Measurements from ENCODE around the gene SAMM50.

The SAMM50 gene

DNA sequence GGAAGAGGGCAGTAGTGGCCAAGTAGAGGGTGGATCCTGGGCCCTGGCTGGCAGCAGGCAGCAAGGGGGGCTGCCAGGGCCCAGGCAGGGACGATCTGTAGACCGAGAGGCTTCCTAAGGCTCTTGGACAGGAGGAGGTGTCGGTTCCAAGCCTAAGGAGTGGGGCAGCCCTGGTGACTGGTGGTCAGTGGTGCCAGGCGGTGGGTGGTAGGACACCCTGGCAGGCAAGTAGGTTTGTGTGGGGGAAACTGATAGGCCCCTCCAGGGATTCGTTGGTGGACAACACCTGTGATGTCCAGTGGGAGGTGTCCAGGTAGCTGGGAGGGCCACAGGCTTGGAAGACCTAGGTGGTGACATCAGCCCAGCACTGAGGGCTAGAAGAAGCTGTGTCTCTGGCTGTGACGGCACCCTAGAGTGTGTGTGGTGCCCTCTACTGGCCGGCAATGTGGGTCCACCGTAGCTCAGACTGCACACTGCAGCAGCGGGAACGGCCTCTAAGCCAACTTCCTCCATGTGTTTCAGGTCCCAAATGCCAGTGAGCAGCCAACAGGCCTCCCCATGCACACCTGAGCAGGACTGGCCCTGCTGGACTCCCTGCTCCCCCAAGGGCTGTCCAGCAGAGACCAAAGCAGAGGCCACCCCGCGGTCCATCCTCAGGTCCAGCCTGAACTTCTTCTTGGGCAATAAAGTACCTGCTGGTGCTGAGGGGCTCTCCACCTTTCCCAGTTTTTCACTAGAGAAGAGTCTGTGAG lies 9.4 kb upstream of the SAMM50 start:
- in situ Hi-C loops (cut with HindIII; ENCODE audit: low sequenced_read_pairs), result no loop called here

- in situ Hi-C loops (cut with HindIII; ENCODE audit: low sequenced_read_pairs), result no loop called here
Measured at GRCh38 chr22:43946384-43946667, 8.9 kb upstream of the SAMM50 start.

GRCh38 chr22:43948836-43949406 lies 6.3 kb upstream of the SAMM50 start:
- in situ Hi-C loops (cut with HindIII; ENCODE audit: low sequenced_read_pairs), result no loop called here

DNA sequence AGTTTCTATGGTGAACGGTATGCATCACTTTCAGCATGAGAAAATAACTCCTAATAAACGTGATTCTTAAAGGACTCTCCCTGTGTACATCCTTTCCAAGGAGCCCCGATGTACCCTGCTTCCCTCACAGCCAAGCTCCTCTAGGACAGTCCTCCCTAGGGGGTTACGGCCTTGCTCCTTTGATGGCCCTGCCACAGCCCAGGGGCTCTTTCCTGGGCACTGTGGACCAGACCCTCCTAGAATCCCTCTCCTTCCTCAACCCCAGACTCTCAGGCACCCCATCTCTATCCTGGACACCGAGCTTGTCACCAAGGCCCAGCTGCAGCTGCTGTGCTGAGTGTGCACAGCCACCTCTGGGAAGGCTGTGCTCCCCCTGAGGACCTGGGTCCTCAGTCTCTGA lies 3.9 kb upstream of the SAMM50 start:
- in situ Hi-C loops (cut with HindIII; ENCODE audit: low sequenced_read_pairs), result no loop called here

- in situ Hi-C loops (cut with HindIII; ENCODE audit: low sequenced_read_pairs), result no loop called here
Measured at GRCh38 chr22:43951966-43952365, 3.3 kb upstream of the SAMM50 start.

DNA sequence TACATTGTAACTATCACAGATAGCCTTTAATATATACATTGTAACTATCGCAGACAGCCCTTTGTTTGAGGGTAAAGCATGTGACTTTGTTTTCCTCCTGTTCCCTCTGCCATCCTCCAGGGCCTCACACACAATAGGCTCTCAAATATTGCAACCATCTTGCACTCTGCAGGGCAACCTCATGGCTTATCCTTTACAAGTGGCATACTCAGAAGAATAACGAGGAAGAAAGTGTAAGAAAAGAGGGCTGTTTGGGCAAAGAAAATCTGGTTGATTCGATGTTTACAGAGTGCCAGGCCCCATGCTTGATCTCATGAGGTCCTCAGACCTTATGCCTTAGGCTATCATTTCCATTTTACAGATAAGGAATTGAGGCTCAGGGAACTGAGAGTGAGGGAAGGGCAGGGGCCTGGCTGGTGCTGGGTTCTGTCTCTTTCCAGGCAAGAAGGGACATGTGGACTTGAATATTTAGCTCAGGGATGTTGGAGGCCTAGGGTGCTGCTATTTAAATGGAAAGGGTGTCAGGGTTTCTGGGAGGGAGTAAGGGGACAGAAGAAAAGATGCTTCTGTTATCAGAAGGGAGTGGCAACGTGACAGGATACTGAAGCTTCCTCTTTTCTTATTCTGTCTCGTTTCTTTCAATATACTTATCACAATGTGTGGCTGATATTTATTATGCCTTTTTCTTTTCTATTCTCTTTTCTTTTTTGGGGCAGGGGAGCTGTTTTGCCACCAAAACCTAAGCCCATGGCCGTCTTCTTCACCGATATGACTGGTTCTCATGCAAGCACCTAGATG lies 1.1 kb upstream of the SAMM50 start:
- in situ Hi-C loops (cut with HindIII; ENCODE audit: low sequenced_read_pairs), result no loop called here

GRCh38 chr22:43955883-43956782 lies 891 bp downstream of the SAMM50 start:
- in situ Hi-C loops (cut with HindIII; ENCODE audit: low sequenced_read_pairs), result no loop called here

DNA sequence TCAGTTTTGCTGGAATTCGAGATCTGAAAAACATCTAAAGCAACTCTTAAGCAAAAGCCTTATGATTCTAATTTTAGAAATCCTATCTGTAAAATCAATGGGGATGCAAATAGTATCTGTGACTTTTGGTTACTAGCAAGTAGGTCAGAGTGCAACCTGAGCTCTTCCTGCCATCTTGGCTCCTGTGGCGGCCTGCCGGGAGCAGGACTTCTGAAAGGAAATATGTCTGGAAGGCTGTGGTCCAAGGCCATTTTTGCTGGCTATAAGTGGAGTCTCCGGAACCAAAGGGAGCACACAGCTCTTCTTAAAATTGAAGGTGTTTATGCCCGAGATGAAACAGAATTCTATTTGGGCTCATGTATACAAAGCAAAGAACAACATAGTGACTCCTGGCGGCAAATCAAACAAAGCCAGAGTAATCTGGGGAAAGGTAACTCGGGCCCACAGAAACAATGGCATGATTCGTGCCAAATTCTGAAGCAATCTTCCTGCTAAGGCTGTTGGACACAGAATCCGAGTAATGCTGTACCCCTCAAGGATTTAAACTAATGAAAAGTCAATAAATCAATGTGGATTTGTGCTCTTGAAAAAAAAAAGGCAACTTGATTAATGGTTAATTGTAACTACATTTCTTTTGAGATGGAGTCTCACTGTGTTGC lies 1.7 kb downstream of the SAMM50 start:
- in situ Hi-C loops (cut with HindIII; ENCODE audit: low sequenced_read_pairs), result no loop called here

- in situ Hi-C loops (cut with HindIII; ENCODE audit: low sequenced_read_pairs), result no loop called here
Measured at GRCh38 chr22:43957871-43958270, 2.6 kb downstream of the SAMM50 start.

DNA sequence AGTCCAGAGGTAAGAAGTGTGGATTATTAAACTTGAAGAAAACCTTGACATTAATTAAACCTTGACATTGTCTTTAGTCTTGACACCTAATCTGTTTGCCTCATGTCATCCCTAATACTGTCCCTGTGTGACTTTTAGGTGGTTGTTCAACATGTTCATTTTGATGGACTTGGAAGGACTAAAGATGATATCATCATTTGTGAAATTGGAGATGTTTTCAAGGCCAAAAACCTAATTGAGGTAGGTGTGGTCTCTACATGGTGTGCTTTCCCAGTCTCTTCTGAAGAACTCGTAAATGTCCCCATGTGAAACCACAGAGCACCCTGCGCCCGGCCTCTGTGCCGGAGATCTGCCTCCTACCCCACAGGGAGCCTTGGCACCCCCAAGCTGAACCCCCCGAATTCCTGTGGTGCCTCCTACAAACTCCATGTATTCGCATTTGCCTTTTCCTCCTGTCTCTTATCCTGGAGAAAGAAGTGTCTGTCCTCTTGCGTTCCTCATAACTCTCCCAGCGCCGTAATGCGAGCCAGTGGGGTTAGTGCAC lies 9.1 kb downstream of the SAMM50 start:
- in situ Hi-C loops (cut with HindIII; ENCODE audit: low sequenced_read_pairs), result no loop called here

GRCh38 chr22:43967069-43967468 lies 11.8 kb downstream of the SAMM50 start:
- in situ Hi-C loops (cut with HindIII; ENCODE audit: low sequenced_read_pairs), result no loop called here

DNA sequence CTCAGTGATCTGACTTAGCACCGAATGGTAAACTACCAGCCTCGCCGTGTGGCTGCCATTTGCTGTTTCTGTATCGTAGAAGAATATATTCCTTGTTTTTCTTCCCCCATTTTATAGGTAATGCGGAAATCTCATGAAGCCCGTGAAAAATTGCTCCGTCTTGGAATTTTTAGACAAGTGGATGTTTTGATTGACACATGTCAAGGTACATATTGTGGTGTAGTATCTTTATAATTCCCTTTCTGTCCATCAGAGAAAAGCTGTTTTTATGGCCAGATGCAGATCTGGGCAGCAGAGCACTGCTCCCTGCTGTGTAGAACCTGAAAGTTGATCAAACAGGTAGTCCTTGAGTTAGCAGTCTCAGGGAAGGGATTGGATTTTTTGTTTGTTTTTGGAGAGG lies 13.4 kb downstream of the SAMM50 start:
- in situ Hi-C loops (cut with HindIII; ENCODE audit: low sequenced_read_pairs), result no loop called here

- in situ Hi-C loops (cut with HindIII; ENCODE audit: low sequenced_read_pairs), result no loop called here
Measured at GRCh38 chr22:43969021-43969878, 14.0 kb downstream of the SAMM50 start.

- in situ Hi-C loops (cut with HindIII; ENCODE audit: low sequenced_read_pairs), result loop anchor here (5.0 kb wide), 1 partner anchor 83 kb away; no protein-coding TSS in a partner anchor
Measured at GRCh38 chr22:43969989-43970755, 14.9 kb downstream of the SAMM50 start.

DNA sequence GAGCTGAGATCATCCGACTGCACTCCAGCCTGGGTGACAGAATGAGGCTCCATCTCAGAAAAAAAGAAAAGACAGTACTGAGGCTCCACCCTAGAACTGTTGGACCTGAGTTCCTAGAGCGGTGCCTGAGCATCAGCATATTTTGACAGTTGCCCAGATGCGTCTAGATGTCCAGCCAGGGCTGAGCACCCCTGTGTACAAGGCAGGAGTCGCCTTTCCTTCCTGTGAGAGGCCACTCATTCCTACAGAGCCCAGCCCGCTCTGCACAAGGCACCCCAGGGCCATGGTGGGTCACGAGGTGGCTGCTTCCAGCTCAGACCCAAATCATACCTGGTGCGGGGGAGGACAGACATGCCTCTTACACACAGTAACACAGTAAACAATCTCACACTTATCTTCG lies 15.9 kb downstream of the SAMM50 start:
- in situ Hi-C loops (cut with HindIII; ENCODE audit: low sequenced_read_pairs), result loop anchor here (5.0 kb wide), 1 partner anchor 84 kb away; no protein-coding TSS in a partner anchor

GRCh38 chr22:43972931-43973462 lies 17.8 kb downstream of the SAMM50 start:
- in situ Hi-C loops (cut with HindIII; ENCODE audit: low sequenced_read_pairs), result loop anchor here (5.0 kb wide), 1 partner anchor 86 kb away; no protein-coding TSS in a partner anchor

DNA sequence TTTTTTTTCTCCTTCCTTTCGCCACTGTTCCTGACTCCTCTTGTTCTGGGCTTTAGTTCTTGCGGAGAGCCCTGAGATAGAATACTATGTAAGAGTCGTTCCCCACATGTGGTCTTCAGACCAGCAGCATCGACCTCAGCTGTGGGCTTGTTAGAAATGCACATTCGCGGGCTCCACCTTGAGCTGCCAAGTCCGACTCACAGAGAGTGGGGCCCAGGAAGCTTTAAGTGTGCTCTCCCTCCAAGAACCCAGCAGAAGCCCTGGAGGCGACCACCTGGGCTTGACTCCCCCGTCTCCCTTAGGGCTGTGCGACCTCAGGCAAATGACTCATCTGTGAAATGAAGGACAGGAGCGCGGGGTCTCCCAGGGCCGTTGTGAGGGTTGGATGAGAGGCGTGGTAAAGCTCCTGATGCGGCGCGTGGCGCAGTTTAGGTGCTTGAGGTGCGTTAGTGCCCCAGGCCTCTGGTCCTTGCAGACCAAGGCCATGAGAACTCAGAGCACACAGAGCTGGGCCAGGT lies 18.8 kb downstream of the SAMM50 start:
- in situ Hi-C loops (cut with HindIII; ENCODE audit: low sequenced_read_pairs), result loop anchor here (5.0 kb wide), 1 partner anchor 87 kb away; no protein-coding TSS in a partner anchor

DNA sequence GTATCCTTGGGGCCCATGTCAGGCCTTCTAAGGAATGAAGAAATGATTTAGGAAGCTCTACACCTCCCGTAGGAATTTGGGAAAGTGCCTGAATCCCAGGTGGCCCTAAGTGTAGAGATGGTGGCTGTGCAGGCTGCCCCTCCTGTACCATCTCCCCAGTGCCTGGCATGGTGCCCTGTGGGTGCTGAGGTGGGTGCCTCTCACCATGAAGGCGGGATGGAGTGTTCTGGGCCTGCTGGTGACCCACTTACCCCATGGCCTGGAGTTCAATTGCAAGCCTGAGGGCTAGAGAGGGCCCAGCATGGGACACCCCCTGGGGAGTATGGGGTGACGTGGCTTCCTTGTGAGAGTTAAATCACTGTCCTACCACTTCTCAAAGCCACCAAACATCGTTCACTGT lies 19.8 kb downstream of the SAMM50 start:
- in situ Hi-C loops (cut with HindIII; ENCODE audit: low sequenced_read_pairs), result no loop called here

Measured in endothelial cell of hepatic sinusoid (primary cell).